A673 (cell line): ENCODE measurements around the gene VWA8.

Experiments used
- CTCF ChIP-seq: fragments of 300-800, 200-600 bp; sonication (generic); conservative IDR thresholded peaks from 2 replicates; pipeline ENCODE4 v1.5.1; 2017; ENCODE audit warnings: low read depth, mild to moderate bottlenecking, antibody characterized with exemption, low read length, moderate library complexity, mixed read lengths
- EZH2 ChIP-seq: fragments of 200-600 bp; sonication (generic); IDR thresholded peaks from 2 replicates; pipeline ENCODE4 v1.6.1; 2017; ENCODE audit warnings: borderline replicate concordance, low read depth, mild to moderate bottlenecking, mixed read lengths, antibody characterized with exemption, low read length; ENCODE audit not compliant: poor library complexity, severe bottlenecking

DNA sequence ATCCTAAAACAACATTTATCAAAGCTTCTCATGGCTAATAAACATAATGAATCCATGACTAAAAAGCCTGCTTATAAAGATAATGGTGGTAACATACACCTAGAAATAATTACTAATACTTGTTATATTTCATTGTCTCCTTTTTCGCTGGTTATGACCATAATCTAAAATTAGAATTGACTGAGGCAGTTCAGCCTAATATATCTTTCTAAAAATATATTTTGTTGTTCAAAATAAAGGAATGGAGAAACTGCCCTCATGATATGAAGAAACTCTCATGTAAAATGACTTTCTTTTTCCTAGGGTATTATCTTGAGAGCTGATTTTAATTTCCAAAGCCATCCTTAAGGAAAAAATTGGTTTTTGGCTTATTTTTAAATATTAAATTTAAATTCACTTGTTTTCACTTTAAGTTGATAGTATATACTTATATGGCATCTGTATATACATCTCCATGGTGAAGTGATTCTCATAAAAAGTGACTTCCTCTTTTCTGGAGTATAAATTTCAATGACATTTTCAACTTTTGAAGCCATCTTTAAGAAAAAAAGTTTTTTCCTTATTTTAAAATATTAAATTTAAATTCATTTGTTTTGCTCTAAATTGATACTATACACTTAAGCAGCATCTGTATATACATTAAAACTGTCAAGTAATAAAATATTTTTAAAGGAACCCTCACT lies 204.6 kb downstream of the VWA8 start:
- TF ChIP-seq CTCF (no peak), EZH2 (no peak)
